Body of pancreas (tissue), 4 donors: ENCODE measurements around the gene IGSF6.

Experiments
- POLR2A ChIP-seq, 3 donors: fragments of 450-650 bp; IDR thresholded peaks; one replicate each; pipeline ENCODE4 v1.6.1; 2016; ENCODE audit warnings: antibody characterized with exemption in 3 of 3, mild to moderate bottlenecking in 2 of 3
- TF ChIP-seq, protein P1 (sequence below), 7 experiments: fragments of 450-650 bp in 4 of 7; fragments of 200-600 bp in 3 of 7; sonication (generic) in 3 of 7; IDR thresholded peaks; one replicate each; pipeline ENCODE4 v1.5.1; 2016 to 2019; ENCODE audit warnings: antibody characterized with exemption in 7 of 7

GRCh38 chr16:21684199-21684598 lies 31.8 kb upstream of the IGSF6 start:
- TF ChIP-seq, protein P1, sequence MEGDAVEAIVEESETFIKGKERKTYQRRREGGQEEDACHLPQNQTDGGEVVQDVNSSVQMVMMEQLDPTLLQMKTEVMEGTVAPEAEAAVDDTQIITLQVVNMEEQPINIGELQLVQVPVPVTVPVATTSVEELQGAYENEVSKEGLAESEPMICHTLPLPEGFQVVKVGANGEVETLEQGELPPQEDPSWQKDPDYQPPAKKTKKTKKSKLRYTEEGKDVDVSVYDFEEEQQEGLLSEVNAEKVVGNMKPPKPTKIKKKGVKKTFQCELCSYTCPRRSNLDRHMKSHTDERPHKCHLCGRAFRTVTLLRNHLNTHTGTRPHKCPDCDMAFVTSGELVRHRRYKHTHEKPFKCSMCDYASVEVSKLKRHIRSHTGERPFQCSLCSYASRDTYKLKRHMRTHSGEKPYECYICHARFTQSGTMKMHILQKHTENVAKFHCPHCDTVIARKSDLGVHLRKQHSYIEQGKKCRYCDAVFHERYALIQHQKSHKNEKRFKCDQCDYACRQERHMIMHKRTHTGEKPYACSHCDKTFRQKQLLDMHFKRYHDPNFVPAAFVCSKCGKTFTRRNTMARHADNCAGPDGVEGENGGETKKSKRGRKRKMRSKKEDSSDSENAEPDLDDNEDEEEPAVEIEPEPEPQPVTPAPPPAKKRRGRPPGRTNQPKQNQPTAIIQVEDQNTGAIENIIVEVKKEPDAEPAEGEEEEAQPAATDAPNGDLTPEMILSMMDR (IDR thresholded peaks at IDR 0.05) = peak in 1 of 7 experiments; percentile 15
- TF ChIP-seq POLR2A (IDR thresholded peaks at IDR 0.05) = no peak
